ENCODE data around the gene PTDSS2. TPM values are rescaled to one million over a fixed set of nuclear protein-coding genes. Genes with fewer than 3 reads are reported as not detected.
A peak's percentile ranks its signal among the peaks of the same experiment; 100 is the strongest.

Gene PTDSS2
- total RNA-seq, 1 experiment from 2014 or later = 30.4 TPM

DNA sequence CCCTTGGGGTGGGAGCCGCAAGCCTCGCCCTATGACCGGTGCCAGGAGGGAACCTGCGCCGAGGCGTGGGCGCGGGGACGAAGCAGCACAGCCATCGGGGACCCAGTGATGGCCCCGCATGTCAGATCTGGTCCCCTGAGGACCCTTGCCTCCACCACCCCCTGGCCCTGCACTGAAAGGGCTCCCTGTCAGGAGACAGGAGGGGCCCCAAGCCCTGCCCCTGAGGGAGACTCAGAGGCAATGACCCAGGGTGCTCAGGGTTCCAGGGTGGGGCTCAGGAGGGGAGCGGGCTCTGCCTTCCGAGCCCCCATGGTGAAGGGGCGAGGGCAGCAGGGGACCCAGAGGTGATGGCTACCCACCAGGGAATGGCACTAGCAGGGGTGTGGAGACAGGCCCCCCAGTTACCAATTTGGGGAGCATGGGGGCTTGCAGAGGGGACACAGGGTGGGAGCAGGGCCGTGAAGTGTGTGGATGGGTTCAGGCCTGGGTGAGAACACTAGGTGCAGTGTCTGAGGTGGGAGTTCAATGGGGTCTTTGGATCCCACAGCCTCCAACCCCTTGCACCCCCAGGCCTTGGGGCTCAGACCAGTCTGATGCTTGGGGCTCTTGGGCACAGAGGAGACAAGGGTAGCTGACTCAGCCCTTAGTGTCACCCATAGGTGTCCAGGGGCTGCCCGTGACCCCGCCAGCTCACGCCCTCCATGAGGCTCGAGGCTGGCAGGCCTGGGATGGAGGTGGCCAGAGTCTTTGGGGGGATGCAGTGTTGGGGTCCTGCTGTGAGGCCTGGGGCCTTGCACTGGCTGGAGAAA, 87.7 kb downstream of the PTDSS2 start:
- TF ChIP-seq, protein P1, sequence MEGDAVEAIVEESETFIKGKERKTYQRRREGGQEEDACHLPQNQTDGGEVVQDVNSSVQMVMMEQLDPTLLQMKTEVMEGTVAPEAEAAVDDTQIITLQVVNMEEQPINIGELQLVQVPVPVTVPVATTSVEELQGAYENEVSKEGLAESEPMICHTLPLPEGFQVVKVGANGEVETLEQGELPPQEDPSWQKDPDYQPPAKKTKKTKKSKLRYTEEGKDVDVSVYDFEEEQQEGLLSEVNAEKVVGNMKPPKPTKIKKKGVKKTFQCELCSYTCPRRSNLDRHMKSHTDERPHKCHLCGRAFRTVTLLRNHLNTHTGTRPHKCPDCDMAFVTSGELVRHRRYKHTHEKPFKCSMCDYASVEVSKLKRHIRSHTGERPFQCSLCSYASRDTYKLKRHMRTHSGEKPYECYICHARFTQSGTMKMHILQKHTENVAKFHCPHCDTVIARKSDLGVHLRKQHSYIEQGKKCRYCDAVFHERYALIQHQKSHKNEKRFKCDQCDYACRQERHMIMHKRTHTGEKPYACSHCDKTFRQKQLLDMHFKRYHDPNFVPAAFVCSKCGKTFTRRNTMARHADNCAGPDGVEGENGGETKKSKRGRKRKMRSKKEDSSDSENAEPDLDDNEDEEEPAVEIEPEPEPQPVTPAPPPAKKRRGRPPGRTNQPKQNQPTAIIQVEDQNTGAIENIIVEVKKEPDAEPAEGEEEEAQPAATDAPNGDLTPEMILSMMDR (IDR thresholded peaks at IDR 0.05; ENCODE audit: unreplicated experiment) = no peak
- no TSS peak for BruUV-seq (replicated peaks)
- DNase-seq = no peak
- CTCF ChIA-PET = no interaction called here
- H3K27ac Mint-ChIP-seq (ENCODE audit: unreplicated experiment) = peak overlapping the region; percentile 66
- intact Hi-C loops (cut with micrococcal nuclease; ENCODE audit: unreplicated experiment) = no loop called here
- H3K9me3 Mint-ChIP-seq (ENCODE audit: low read depth, unreplicated experiment) = no peaks in the 10 kb centered on the region
- peaks cover 48% of the 10 kb centered on the region for H3K36me3 Mint-ChIP-seq (ENCODE audit: insufficient read depth, unreplicated experiment)
- H3K27me3 Mint-ChIP-seq (ENCODE audit: unreplicated experiment) = no peaks in the 10 kb centered on the region
- H3K4me3 Mint-ChIP-seq (ENCODE audit: low read depth, unreplicated experiment) = peak overlapping the region; percentile 90
- peaks cover 7% of the 10 kb centered on the region for H3K4me1 Mint-ChIP-seq (ENCODE audit: low read depth, unreplicated experiment)

GRCh38 chr11:538431-539051, 88.5 kb downstream of the PTDSS2 start:
- CTCF ChIA-PET = no interaction called here
- Mint-ChIP-seq H3K9me3 (ENCODE audit: low read depth, unreplicated experiment) (no peaks in the 10 kb centered on the region), H3K4me1 (ENCODE audit: low read depth, unreplicated experiment) (peaks cover 7% of the 10 kb centered on the region), H3K27ac (ENCODE audit: unreplicated experiment) (no peak overlapping the region), H3K27me3 (ENCODE audit: unreplicated experiment) (no peaks in the 10 kb centered on the region), H3K4me3 (ENCODE audit: low read depth, unreplicated experiment) (no peak overlapping the region), H3K36me3 (ENCODE audit: insufficient read depth, unreplicated experiment) (peaks cover 43% of the 10 kb centered on the region)
- DNase-seq = no peak
- intact Hi-C loops (cut with micrococcal nuclease; ENCODE audit: unreplicated experiment) = no loop called here
- BruUV-seq (replicated peaks) = no TSS peak
- TF ChIP-seq, protein P1 (IDR thresholded peaks at IDR 0.05; ENCODE audit: unreplicated experiment) = no peak

DNA sequence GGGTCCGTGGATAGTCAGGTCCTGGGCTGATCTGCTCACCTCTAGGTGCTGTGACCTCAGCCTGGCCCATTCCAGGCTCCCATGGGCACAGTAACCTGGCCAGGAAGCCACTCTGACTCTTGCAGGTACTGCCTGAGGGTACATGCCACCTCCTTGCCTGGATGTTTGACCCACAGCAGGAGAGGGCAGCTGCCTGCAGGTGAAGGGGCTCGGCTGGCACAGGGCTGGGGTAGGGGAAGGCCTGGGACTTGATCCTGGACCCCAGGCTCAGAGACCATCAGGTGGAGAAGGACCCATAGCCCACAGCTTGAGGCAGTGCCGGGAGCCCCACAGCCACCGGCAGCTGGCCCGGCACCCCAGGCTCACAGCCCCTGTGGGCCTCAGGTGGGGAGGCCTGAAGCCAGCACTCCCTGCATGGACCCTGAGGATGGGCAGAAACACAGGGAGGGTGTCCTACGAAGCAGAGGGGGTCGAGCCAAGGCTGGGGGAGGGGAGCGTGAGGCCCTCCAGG, 89.9 kb downstream of the PTDSS2 start:
- no peak for DNase-seq
- CTCF ChIA-PET = no interaction called here

More for the DNA sequence above, 89.9 kb downstream of the PTDSS2 start:
- intact Hi-C loops (cut with micrococcal nuclease; ENCODE audit: unreplicated experiment) = no loop called here
- no peak overlapping the region for H3K4me3 Mint-ChIP-seq (ENCODE audit: low read depth, unreplicated experiment)
- H3K9me3 Mint-ChIP-seq (ENCODE audit: low read depth, unreplicated experiment) = no peaks in the 10 kb centered on the region
- TF ChIP-seq, protein P1 (IDR thresholded peaks at IDR 0.05; ENCODE audit: unreplicated experiment) = no peak
- H3K36me3 Mint-ChIP-seq (ENCODE audit: insufficient read depth, unreplicated experiment) = peaks cover 28% of the 10 kb centered on the region
- no TSS peak for BruUV-seq (replicated peaks)
- H3K27ac Mint-ChIP-seq (ENCODE audit: unreplicated experiment) = no peak overlapping the region
- no peaks in the 10 kb centered on the region for H3K27me3 Mint-ChIP-seq (ENCODE audit: unreplicated experiment)
- H3K4me1 Mint-ChIP-seq (ENCODE audit: low read depth, unreplicated experiment) = peaks cover 7% of the 10 kb centered on the region

Other genes with a start within 250 kb of the PTDSS2 start
- 47.8 and 59.0 TPM in 2 replicates for gene BET1L, start 242.9 kb upstream of the PTDSS2 start, total RNA-seq (2022)
- gene RIC8A, start 242.6 kb upstream of the PTDSS2 start, total RNA-seq (2022) = 73.0 and 84.1 TPM in 2 replicates
- gene SIRT3, start 213.9 kb upstream of the PTDSS2 start, total RNA-seq (2022) = 19.2 and 19.7 TPM in 2 replicates
- 165 and 172 TPM in 2 replicates for gene PSMD13, start 213.3 kb upstream of the PTDSS2 start, total RNA-seq (2022)
- not detected in 2 replicates for gene NLRP6, start 171.9 kb upstream of the PTDSS2 start, total RNA-seq (2022)
- gene PGGHG, start 161.2 kb upstream of the PTDSS2 start, total RNA-seq (2022) = 9.5 and 13.5 TPM in 2 replicates
- gene IFITM5, start 150.8 kb upstream of the PTDSS2 start, total RNA-seq (2022) = not detected in 2 replicates
- 29.1 and 117 TPM in 2 replicates for gene IFITM2, start 142.5 kb upstream of the PTDSS2 start, total RNA-seq (2022)
- 45.6 and 179 TPM in 2 replicates for gene IFITM1, start 136.2 kb upstream of the PTDSS2 start, total RNA-seq (2022)
- 264 and 492 TPM in 2 replicates for gene IFITM3, start 129.4 kb upstream of the PTDSS2 start, total RNA-seq (2022)
- 1.9 and 4.6 TPM in 2 replicates for gene B4GALNT4, start 80.8 kb upstream of the PTDSS2 start, total RNA-seq (2022)
- gene PKP3, start 56.1 kb upstream of the PTDSS2 start, total RNA-seq (2022) = 128 and 154 TPM in 2 replicates
- gene SIGIRR, start 35.3 kb upstream of the PTDSS2 start, total RNA-seq (2022) = 76.3 and 83.6 TPM in 2 replicates
- gene ANO9, start 8.3 kb upstream of the PTDSS2 start, total RNA-seq (2022) = 27.2 and 32.2 TPM in 2 replicates
- 103 and 107 TPM in 2 replicates for gene RNH1, start 57.0 kb downstream of the PTDSS2 start, total RNA-seq (2022)
- gene HRAS, start 85.3 kb downstream of the PTDSS2 start, total RNA-seq (2022) = 42.1 and 47.9 TPM in 2 replicates
- gene LRRC56, start 87.2 kb downstream of the PTDSS2 start, total RNA-seq (2022) = 2.2 and 2.6 TPM in 2 replicates
- gene LMNTD2, start 110.5 kb downstream of the PTDSS2 start, total RNA-seq (2022) = 7.2 and 7.8 TPM in 2 replicates
- gene RASSF7, start 110.7 kb downstream of the PTDSS2 start, total RNA-seq (2022) = 93.3 and 100 TPM in 2 replicates
- gene PHRF1, start 126.2 kb downstream of the PTDSS2 start, total RNA-seq (2022) = 42.3 and 43.2 TPM in 2 replicates
- 48.7 and 93.5 TPM in 2 replicates for gene IRF7, start 165.7 kb downstream of the PTDSS2 start, total RNA-seq (2022)
- gene CDHR5, start 174.7 kb downstream of the PTDSS2 start, total RNA-seq (2022) = 5.0 and 7.6 TPM in 2 replicates
- not detected in 2 replicates for gene SCT, start 176.9 kb downstream of the PTDSS2 start, total RNA-seq (2022)
- 1.3 TPM in 2 replicates for gene DRD4, start 187.0 kb downstream of the PTDSS2 start, total RNA-seq (2022)
- gene DEAF1, start 244.9 kb downstream of the PTDSS2 start, total RNA-seq (2022) = 57.0 and 59.0 TPM in 2 replicates
- 21.2 and 29.9 TPM in 2 replicates for gene TMEM80, start 245.5 kb downstream of the PTDSS2 start, total RNA-seq (2022)